Type B pancreatic cell (in vitro differentiated cells): ENCODE results near the gene SZT2. TPM values are rescaled to one million over a fixed set of nuclear protein-coding genes. Genes with fewer than 3 reads are reported as not detected.
A peak's percentile ranks its signal among the peaks of the same experiment; 100 is the strongest.

Experiments used
- DNase-seq: peaks from one replicate; pipeline ENCODE4 v3.0.0; 2021; ENCODE audit warnings: mixed read lengths; ENCODE audit not compliant: unreplicated experiment; ENCODE audit errors: extremely low spot score
- H3K27ac Mint-ChIP-seq: 2 replicates; pipeline ENCODE4 v1.8.0; 2021; ENCODE audit warnings: mild to moderate bottlenecking, mixed read lengths
- H3K27me3 Mint-ChIP-seq: 2 replicates; pipeline ENCODE4 v1.8.0; 2021; ENCODE audit warnings: mixed read lengths
- H3K36me3 Mint-ChIP-seq: 2 replicates; pipeline ENCODE4 v1.8.0; 2021; ENCODE audit warnings: mixed read lengths
- H3K4me1 Mint-ChIP-seq: one replicate; pipeline ENCODE4 v1.8.0; 2021; ENCODE audit warnings: mixed read lengths; ENCODE audit not compliant: unreplicated experiment
- H3K4me3 Mint-ChIP-seq: 2 replicates; pipeline ENCODE4 v1.8.0; 2021; ENCODE audit warnings: mild to moderate bottlenecking, mixed read lengths
- H3K9me3 Mint-ChIP-seq: 2 replicates; pipeline ENCODE4 v1.8.0; 2021; ENCODE audit warnings: mixed read lengths
- total RNA-seq: library from RNA; stranded (reverse); gene quantifications from 2 replicates; pipeline ENCODE4 v1.2.1, GENCODE V29; 2021; ENCODE audit warnings: low replicate concordance
- TF ChIP-seq, protein P1 (sequence below): fragments of 200-600 bp; sonication (generic); conservative IDR thresholded peaks from 2 replicates; pipeline ENCODE4 v1.5.0; 2021; ENCODE audit warnings: antibody characterized with exemption, mild to moderate bottlenecking

Gene SZT2
- total RNA-seq, 1 donor from 2014 or later: 65.7 TPM

DNA sequence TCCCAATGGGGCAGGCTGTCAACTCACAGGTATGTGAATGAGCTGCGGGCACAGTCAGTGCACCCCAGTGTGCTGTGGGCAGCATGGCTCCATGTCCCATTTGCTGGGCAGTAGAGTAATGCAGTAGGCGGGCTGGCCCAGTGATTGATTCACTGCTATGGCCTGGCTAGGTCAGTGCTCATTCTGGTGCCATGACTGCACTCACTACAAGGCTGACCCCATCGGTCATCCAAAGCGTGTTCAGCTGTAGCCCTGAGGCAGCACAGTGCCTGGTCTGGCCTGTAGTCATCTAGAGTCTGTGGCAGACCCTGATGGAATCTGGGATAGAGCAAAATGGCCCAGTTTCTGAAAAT, 56.7 kb downstream of the SZT2 start:
- Mint-ChIP-seq H3K4me1 (peaks cover 14% of the 10 kb centered on the region), H3K27me3 (no peaks in the 10 kb centered on the region), H3K27ac (no peak overlapping the region), H3K36me3 (peaks cover 21% of the 10 kb centered on the region), H3K9me3 (no peaks in the 10 kb centered on the region), H3K4me3 (no peak overlapping the region)
- TF ChIP-seq, protein P1, sequence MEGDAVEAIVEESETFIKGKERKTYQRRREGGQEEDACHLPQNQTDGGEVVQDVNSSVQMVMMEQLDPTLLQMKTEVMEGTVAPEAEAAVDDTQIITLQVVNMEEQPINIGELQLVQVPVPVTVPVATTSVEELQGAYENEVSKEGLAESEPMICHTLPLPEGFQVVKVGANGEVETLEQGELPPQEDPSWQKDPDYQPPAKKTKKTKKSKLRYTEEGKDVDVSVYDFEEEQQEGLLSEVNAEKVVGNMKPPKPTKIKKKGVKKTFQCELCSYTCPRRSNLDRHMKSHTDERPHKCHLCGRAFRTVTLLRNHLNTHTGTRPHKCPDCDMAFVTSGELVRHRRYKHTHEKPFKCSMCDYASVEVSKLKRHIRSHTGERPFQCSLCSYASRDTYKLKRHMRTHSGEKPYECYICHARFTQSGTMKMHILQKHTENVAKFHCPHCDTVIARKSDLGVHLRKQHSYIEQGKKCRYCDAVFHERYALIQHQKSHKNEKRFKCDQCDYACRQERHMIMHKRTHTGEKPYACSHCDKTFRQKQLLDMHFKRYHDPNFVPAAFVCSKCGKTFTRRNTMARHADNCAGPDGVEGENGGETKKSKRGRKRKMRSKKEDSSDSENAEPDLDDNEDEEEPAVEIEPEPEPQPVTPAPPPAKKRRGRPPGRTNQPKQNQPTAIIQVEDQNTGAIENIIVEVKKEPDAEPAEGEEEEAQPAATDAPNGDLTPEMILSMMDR: no peak
- no peak for DNase-seq

DNA sequence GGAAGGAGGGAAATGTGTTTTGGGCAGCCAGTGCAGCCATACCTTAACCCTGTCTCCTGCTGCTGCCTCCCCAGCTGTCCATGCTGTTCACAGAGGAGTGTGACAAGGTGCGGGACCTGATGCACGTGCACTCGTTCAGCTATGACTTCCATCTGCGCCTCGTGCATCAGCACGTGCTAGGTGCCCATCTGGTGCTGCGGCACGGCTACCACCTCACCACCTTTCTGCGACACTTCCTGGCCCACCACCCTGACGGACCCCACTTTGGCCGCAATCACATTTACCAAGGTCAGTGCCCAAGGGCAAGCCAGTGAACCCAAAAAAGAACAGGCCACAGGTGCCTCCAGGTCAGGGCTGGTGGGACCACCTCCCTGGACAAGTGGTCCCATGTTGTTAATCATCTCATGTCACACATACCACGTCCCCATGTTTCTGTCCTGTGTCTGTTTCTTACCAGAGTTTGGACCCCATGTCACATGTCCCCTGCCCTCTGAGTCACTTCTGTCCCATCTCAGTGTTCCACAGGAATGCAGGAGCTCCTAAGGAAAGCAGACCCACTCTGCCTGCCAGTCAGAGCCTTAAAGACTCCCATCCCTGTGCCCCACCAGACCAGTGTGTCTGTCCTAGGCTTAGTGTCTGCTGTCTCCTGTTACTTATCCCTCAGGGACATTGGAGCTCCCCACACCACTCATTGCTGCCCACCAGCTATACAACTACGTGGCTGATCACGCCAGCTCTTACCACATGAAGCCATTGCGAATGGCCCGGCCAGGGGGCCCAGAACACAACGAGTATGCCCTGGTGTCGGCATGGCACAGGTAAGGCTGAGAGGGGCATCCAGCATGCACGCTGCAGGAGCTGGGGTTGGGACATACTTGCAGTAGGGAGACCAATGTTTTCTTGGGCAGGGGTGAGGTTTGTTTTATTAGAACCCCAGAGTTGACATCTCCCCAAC, 57.5 kb downstream of the SZT2 start:
- no peak for DNase-seq
- Mint-ChIP-seq H3K4me1 (peaks cover 14% of the 10 kb centered on the region), H3K27ac (no peak overlapping the region), H3K36me3 (peaks cover 26% of the 10 kb centered on the region), H3K9me3 (no peaks in the 10 kb centered on the region), H3K27me3 (no peaks in the 10 kb centered on the region), H3K4me3 (no peak overlapping the region)
- TF ChIP-seq, protein P1: no peak

DNA sequence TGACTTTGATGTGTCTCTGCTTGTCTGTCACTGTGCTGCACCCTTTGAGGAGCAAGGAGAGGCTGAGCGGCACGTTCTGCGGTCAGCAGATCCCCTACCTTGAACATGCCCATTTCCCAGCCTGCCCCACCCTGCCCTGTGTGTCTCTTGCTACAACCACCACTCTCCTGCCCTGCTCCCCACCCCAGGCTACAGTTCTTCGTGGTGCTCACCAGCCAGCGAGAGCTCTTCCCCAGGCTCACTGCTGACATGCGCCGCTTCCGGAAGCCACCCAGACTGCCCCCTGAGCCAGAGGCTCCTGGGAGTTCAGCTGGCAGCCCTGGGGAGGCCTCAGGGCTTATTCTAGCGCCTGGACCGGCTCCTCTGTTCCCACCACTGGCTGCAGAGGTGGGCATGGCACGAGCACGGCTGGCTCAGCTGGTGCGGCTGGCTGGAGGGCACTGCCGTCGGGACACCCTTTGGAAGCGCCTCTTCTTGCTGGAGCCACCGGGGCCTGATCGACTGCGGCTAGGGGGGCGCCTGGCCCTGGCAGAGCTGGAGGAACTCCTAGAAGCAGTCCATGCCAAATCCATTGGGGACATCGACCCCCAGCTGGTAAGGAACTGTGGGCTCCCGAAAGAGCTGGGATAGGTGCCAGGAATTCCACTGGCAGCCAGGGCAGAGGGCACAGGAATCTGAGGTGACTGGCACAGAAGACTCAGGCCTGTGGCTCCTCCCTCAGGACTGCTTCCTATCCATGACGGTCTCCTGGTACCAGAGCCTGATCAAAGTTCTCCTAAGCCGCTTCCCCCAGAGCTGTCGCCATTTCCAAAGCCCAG, 58.4 kb downstream of the SZT2 start:
- no peak overlapping the region for H3K4me3 Mint-ChIP-seq
- TF ChIP-seq, protein P1: no peak
- H3K27me3 Mint-ChIP-seq: no peaks in the 10 kb centered on the region
- H3K27ac Mint-ChIP-seq: no peak overlapping the region
- no peak for DNase-seq
- H3K36me3 Mint-ChIP-seq: peaks cover 35% of the 10 kb centered on the region
- H3K4me1 Mint-ChIP-seq: peaks cover 23% of the 10 kb centered on the region
- H3K9me3 Mint-ChIP-seq: no peaks in the 10 kb centered on the region

DNA sequence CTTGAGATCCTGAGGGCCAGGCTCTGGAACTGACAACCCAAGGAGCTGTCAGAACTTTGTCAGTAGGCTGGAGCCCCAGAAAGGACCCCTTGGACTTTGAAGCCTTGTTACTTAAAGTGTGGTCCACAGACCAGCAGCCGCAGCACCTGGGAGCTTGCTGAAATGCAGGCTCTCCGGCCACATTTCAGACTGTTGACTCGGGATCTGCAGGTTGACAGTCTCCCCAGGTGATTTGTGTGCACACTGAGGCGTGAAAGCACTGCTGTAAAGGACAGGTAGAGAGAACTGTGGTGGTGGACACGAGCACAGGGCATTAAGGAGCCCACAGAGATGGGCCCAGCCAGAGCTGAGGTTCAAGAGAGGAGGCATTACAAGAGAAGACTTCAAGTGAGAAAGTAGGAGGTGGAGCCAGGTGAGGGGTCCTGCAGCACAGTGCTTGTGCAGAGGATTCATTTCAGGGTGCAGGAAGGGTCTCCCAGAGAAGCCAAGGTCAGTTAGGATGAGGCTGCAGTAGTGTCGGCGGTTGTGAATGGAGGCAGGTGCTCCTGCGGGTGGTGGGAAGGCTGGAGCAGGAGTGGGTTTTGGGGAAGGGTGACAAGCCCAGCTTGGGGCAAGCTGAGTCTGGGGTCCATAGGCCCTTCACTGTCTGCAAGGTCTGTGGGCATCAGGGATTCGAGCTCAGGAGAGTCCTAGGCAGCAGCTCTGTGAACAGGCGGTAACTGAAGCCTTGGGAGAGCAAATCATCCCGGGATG, 59.4 kb downstream of the SZT2 start:
- Mint-ChIP-seq H3K27me3 (no peaks in the 10 kb centered on the region), H3K36me3 (peaks cover 32% of the 10 kb centered on the region), H3K9me3 (no peaks in the 10 kb centered on the region), H3K27ac (peak overlapping the region; percentile 19), H3K4me1 (peaks cover 27% of the 10 kb centered on the region), H3K4me3 (no peak overlapping the region)
- TF ChIP-seq, protein P1: no peak
- DNase-seq: peak; percentile 60

DNA sequence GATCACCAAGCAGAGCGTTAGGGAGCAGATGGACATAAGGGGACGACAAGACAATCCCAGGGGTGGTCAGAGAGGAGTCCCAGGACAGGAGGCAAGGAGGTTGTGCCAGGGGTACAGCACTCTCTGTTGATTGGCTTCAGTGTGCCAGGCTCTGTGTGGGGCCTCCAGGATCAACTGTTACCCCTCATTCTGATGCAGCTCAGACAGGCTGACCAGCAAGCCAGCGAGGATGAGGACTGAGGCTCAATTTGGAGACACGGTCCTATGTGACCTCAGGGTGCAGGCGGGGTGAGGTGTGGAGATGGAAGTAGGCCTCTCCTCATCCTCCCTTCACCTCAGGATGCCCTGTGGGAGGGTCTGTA, 60.0 kb downstream of the SZT2 start:
- H3K9me3 Mint-ChIP-seq: no peaks in the 10 kb centered on the region
- peak; percentile 55 for DNase-seq
- H3K27me3 Mint-ChIP-seq: peaks cover 3% of the 10 kb centered on the region
- H3K4me3 Mint-ChIP-seq: no peak overlapping the region
- H3K27ac Mint-ChIP-seq: no peak overlapping the region
- H3K4me1 Mint-ChIP-seq: peaks cover 29% of the 10 kb centered on the region
- TF ChIP-seq, protein P1: no peak
- peaks cover 32% of the 10 kb centered on the region for H3K36me3 Mint-ChIP-seq
